HepG2 (cell line): ENCODE measurements around the gene KRABD2.

Experiments used
- ATAC-seq: fragments of 200-7000 bp; cut with Tn5 transposase; 3 replicates; pipeline ENCODE4 v1.9.1; 2020; ENCODE audit warnings: mild to moderate bottlenecking, moderate library complexity
- BruUV-seq: library from RNA; stranded (reverse); fragments of 400-500 nt; replicated peaks from 2 replicates; lab custom pipeline; 2021; lab: Mats Ljungman, UMichigan
- CTCF ChIA-PET: fragments of 300-600 bp; formaldehyde crosslinking; extraction: SDS; loops from one replicate; lab custom pipeline; 2021; ENCODE audit warnings: low total read pairs, inconsistent platforms, low intra/inter-chr PET ratio; lab: Yijun Ruan, JAX
- POLR2A ChIA-PET: fragments of 350-600 bp; sonication (Branson Sonifier 250); formaldehyde crosslinking; loops from one replicate; lab custom pipeline; 2020; ENCODE audit warnings: antibody characterized with exemption, inconsistent platforms; lab: Yijun Ruan, JAX
- DNase-seq: peaks from one replicate; pipeline ENCODE4 v3.0.0-alpha.2; 2015; ENCODE audit warnings: low spot score
- FAIRE-seq: peaks from 3 replicates; lab custom pipeline; 2011; peaks lifted over from hg19 to GRCh38; lab: Jason Lieb, UNC
- H2AFZ ChIP-seq: one replicate; pipeline ENCODE4 v1.6.1; 2011; ENCODE audit warnings: low read length, inconsistent platforms
- H3K27ac ChIP-seq: fragments of 300-600 bp; 3 replicates; pipeline ENCODE4 v1.8.0; 2011; ENCODE audit warnings: mixed run types, mild to moderate bottlenecking, mixed read lengths, low read length, inconsistent platforms; ENCODE audit not compliant: insufficient read depth; ENCODE audit errors: extremely low read length
- H3K27me3 ChIP-seq, 2 experiments: fragments of 200-600 bp in 1 of 2; 2 replicates in 1 of 2; 3 replicates in 1 of 2; pipeline versions ENCODE4 v1.6.0 to v1.8.0; 2011; ENCODE audit warnings: low read length in 2 of 2, mild to moderate bottlenecking in 2 of 2, moderate library complexity in 2 of 2, inconsistent platforms in 1 of 2; ENCODE audit not compliant: insufficient read depth in 2 of 2, control insufficient read depth in 1 of 2
- H3K36me3 ChIP-seq, 2 experiments: fragments of 200-600 bp in 1 of 2; replicated peaks in 1 of 2; 2 replicates in 1 of 2; 3 replicates in 1 of 2; pipeline versions ENCODE4 v1.5.1 to v1.8.0; 2011; ENCODE audit warnings: low read length in 2 of 2, inconsistent platforms in 1 of 2; ENCODE audit not compliant: insufficient read depth in 2 of 2, control insufficient read depth in 1 of 2
- H3K4me1 ChIP-seq: 2 replicates; pipeline ENCODE4 v1.5.1; 2012; ENCODE audit warnings: low read length, inconsistent platforms; ENCODE audit not compliant: insufficient read depth
- H3K4me2 ChIP-seq: 2 replicates; pipeline ENCODE4 v1.6.0; 2011; ENCODE audit warnings: low read depth, low read length, inconsistent platforms
- H3K4me3 ChIP-seq, 3 experiments: fragments of 200-600 bp in 1 of 3; sonication (generic), shearing (Covaris generic) in 1 of 3; replicated peaks in 1 of 3; 2 replicates each; pipeline ENCODE4 v1.5.1; 2011 to 2016; ENCODE audit warnings: low read length in 3 of 3, inconsistent platforms in 2 of 3, low read depth in 2 of 3, mild to moderate bottlenecking in 2 of 3, control low read depth in 1 of 3, mixed read lengths in 1 of 3; ENCODE audit not compliant: insufficient read depth in 1 of 3
- H3K79me2 ChIP-seq: one replicate; pipeline ENCODE4 v1.6.1; 2011; ENCODE audit warnings: low read length, inconsistent platforms; ENCODE audit not compliant: insufficient read depth
- H3K9ac ChIP-seq: 2 replicates; pipeline ENCODE4 v1.6.0; 2011; ENCODE audit warnings: mild to moderate bottlenecking, low read depth, low read length, inconsistent platforms; ENCODE audit not compliant: insufficient read depth
- H3K9me3 ChIP-seq: 2 replicates; pipeline ENCODE4 v1.5.1; 2012; ENCODE audit warnings: mild to moderate bottlenecking, low read length
- H4K20me1 ChIP-seq: 2 replicates; pipeline ENCODE4 v1.6.0; 2011; ENCODE audit warnings: inconsistent platforms, mild to moderate bottlenecking, low read length, moderate library complexity; ENCODE audit not compliant: insufficient read depth
- CBX5 ChIP-seq: sonication (generic); formaldehyde crosslinking; IDR thresholded peaks from 2 replicates; pipeline ENCODE4 v1.4.0; 2020; ENCODE audit warnings: missing genetic modification reagents, borderline replicate concordance
- CERS6 ChIP-seq: sonication (generic); formaldehyde crosslinking; IDR thresholded peaks from 2 replicates; pipeline ENCODE4 v1.5.0; 2020; ENCODE audit warnings: missing genetic modification reagents
- HNRNPUL1 ChIP-seq: fragments of 200-400 bp; formaldehyde crosslinking; IDR thresholded peaks from 2 replicates; pipeline ENCODE4 v1.6.1; 2017; ENCODE audit warnings: low read depth, mild to moderate bottlenecking, low read length, moderate library complexity
- LBX2 ChIP-seq: sonication (generic); formaldehyde crosslinking; IDR thresholded peaks from 2 replicates; pipeline ENCODE4 v1.5.0; 2020; ENCODE audit warnings: missing genetic modification reagents, mild to moderate bottlenecking, borderline replicate concordance
- MIER3 ChIP-seq: IDR thresholded peaks from 2 replicates; pipeline ENCODE4 v1.6.1; 2016; ENCODE audit warnings: missing compliant biosample characterization, borderline replicate concordance
- SP1 ChIP-seq, 2 experiments: fragments of 450-650 bp in 1 of 2; sonication (generic) in 1 of 2; formaldehyde crosslinking in 1 of 2; IDR thresholded peaks; 2 replicates each; pipeline versions ENCODE4 v1.4.0 to v1.6.1; 2016 to 2020; ENCODE audit warnings: missing genetic modification reagents in 1 of 2
- TOPORS ChIP-seq: sonication (generic); formaldehyde crosslinking; IDR thresholded peaks from 2 replicates; pipeline ENCODE4 v1.8.0; 2023; ENCODE audit warnings: mild to moderate bottlenecking, missing genetic modification reagents
- ZNF10 ChIP-seq: sonication (generic); formaldehyde crosslinking; IDR thresholded peaks from 2 replicates; pipeline ENCODE4 v1.4.0; 2020; ENCODE audit warnings: mild to moderate bottlenecking, low read depth, missing genetic modification reagents, borderline replicate concordance
- ZNF30 ChIP-seq: sonication (generic); formaldehyde crosslinking; IDR thresholded peaks from 2 replicates; pipeline ENCODE4 v1.5.0; 2020; ENCODE audit warnings: mild to moderate bottlenecking, missing genetic modification reagents
- ZNF530 ChIP-seq: sonication (generic); formaldehyde crosslinking; IDR thresholded peaks from 2 replicates; pipeline ENCODE4 v1.5.0; 2020; ENCODE audit warnings: low read depth, mild to moderate bottlenecking, missing genetic modification reagents
- ZNF609 ChIP-seq: sonication (generic); formaldehyde crosslinking; IDR thresholded peaks from 2 replicates; pipeline ENCODE4 v1.4.0; 2020; ENCODE audit warnings: mild to moderate bottlenecking, missing genetic modification reagents, borderline replicate concordance
- ZNF749 ChIP-seq: sonication (generic); formaldehyde crosslinking; IDR thresholded peaks from 2 replicates; pipeline ENCODE4 v1.8.0; 2022; ENCODE audit warnings: mild to moderate bottlenecking, missing genetic modification reagents, moderate library complexity, borderline replicate concordance
- WGBS: methylation state at CpG from one replicate; pipeline ENCODE4 v1.1.6; 2017; ENCODE audit warnings: low lambda C conversion rate; 5-methylcytosine and 5-hydroxymethylcytosine counted together
- in situ Hi-C: cut with HindIII; loops from 2 replicates; pipeline ENCODE4 v1.10.0; 2017; ENCODE audit warnings: low pct_unique_long_range_greater_than_20kb; ENCODE audit not compliant: extremely low pct_ligation_motif_present
- intact Hi-C: fragments of 100-400 bp; cut with micrococcal nuclease; formaldehyde crosslinking; loops from one replicate; pipeline ENCODE4 v1.10.0; 2022; ENCODE audit not compliant: unreplicated experiment
- TF ChIP-seq, protein P1 (sequence below): sonication (generic); formaldehyde crosslinking; IDR thresholded peaks from 2 replicates; pipeline ENCODE4 v1.8.0; 2022; ENCODE audit warnings: missing genetic modification reagents, low read depth, mild to moderate bottlenecking, borderline replicate concordance
- TF ChIP-seq, protein P2 (sequence below): sonication (generic); formaldehyde crosslinking; IDR thresholded peaks from 2 replicates; pipeline ENCODE4 v1.4.0; 2020; ENCODE audit warnings: mild to moderate bottlenecking, low read depth, missing genetic modification reagents

Gene KRABD2

DNA sequence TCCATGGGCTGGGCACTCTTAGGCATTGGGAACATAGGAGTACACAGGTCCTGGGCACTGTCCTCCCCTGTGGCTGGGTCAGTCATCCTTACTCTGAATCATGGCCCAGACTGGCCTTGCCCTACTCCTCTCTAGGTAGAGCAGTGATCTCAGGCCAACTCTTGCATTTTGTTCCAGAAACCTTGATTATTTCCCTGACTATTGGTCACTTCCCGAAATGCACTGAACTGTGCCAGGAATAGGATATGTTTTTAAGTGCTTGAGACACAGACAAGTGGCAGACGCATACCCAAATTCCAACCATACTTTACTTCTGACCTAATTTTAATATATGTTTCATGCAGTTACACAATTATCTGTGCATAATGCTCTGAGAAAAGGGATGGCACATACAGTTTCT, 10.3 kb downstream of the KRABD2 start (continued):
- no peak for TF ChIP-seq ZNF609 (CRISPR knock-in tag)
- no peak for TF ChIP-seq ZNF749 (CRISPR knock-in tag)
- TF ChIP-seq, all 625 proteins: peak for 0

- no peak for FAIRE-seq
- no peak overlapping the region for H3K4me3 ChIP-seq
- DNase-seq, result no peak
- ChIA-PET POLR2A (no interaction called here), CTCF (no interaction called here)
- ATAC-seq, result no peak
- no peaks in the 10 kb centered on the region for H4K20me1 ChIP-seq
- in situ Hi-C loops (no loop called here), intact Hi-C loops (no loop called here)
- WGBS, result 94% methylated on average over 1 of the region's 1 CpG
- H3K27me3 ChIP-seq, result no peaks in the 10 kb centered on the region
- 0 out of 2 replicates have a peak, but pooled peaks cover 11% of the 10 kb centered on the region for H3K4me1 ChIP-seq
- no peak overlapping the region for H2AFZ ChIP-seq
- no peak overlapping the region for H3K27ac ChIP-seq
- no TSS peak for BruUV-seq
- no peak overlapping the region for H3K4me2 ChIP-seq
- TF ChIP-seq CBX5 (CRISPR knock-in tag), result no peak
- TF ChIP-seq HNRNPUL1, result no peak
- no peak for TF ChIP-seq ZNF530 (CRISPR knock-in tag)
- no peak for TF ChIP-seq ZNF30 (CRISPR knock-in tag)
- no peak for TF ChIP-seq MIER3 (CRISPR knock-in tag)
- no peak for TF ChIP-seq ZNF10 (CRISPR knock-in tag)
- TF ChIP-seq SP1 (IDR thresholded peaks at IDR 0.05), result no peak
- no peak for TF ChIP-seq SP1 (CRISPR knock-in tag; IDR thresholded peaks at IDR 0.05)
- TF ChIP-seq LBX2 (CRISPR knock-in tag), result no peak
- no peak for TF ChIP-seq TOPORS
- TF ChIP-seq, protein P1, sequence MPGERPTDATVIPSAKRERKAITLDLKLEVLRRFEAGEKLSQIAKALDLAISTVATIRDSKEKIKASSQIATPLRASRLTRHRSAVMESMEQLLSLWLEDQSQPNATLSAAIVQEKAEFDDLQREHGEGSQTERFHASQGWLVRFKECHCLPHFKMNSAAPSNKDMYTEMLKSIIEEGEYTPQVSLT, result no peak
- no peak for TF ChIP-seq CERS6 (CRISPR knock-in tag)
- TF ChIP-seq, protein P2, sequence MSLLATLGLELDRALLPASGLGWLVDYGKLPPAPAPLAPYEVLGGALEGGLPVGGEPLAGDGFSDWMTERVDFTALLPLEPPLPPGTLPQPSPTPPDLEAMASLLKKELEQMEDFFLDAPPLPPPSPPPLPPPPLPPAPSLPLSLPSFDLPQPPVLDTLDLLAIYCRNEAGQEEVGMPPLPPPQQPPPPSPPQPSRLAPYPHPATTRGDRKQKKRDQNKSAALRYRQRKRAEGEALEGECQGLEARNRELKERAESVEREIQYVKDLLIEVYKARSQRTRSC, result no peak
- TF ChIP-seq, all 625 proteins: peak for 0
- no peaks in the 10 kb centered on the region for H3K9me3 ChIP-seq
- H3K9ac ChIP-seq, result no peak overlapping the region
- H3K36me3 ChIP-seq, result peaks cover 2 to 9% of the 10 kb centered on the region in 2 experiments; a peak in 3 of 5 replicates
- no peaks in the 10 kb centered on the region for H3K79me2 ChIP-seq
These were observed 11.4 kb downstream of the KRABD2 start for GRCh38 chr17:8365143-8365542.
